Upper lobe of left lung (tissue), 6 donors: ENCODE measurements around the gene PTPRO. TPM values are rescaled to one million over a fixed set of nuclear protein-coding genes. Genes with fewer than 3 reads are reported as not detected.

Source experiments
- ATAC-seq, 2 donors: fragments of 200-7000 bp; cut with Tn5 transposase; one replicate each; pipeline ENCODE4 v1.9.1; 2022; ENCODE audit warnings: mild to moderate bottlenecking in 2 of 2, moderate library complexity in 2 of 2; ENCODE audit not compliant: low FRiP score in 2 of 2
- DNase-seq, 2 donors: peaks; one replicate each; pipeline ENCODE4 v3.0.0-alpha.2; 2019 to 2020
- H3K27ac ChIP-seq, 4 donors: fragments of 200-600 bp; sonication (generic); one replicate each; pipeline ENCODE4 v1.5.1; 2016 to 2019
- H3K27me3 ChIP-seq, 4 donors: fragments of 200-600 bp; sonication (generic); one replicate each; pipeline ENCODE4 v1.5.1; 2017 to 2019
- H3K36me3 ChIP-seq, 4 donors: fragments of 200-600 bp; sonication (generic); one replicate each; pipeline ENCODE4 v1.5.1; 2016 to 2019
- H3K4me1 ChIP-seq, 4 donors: fragments of 200-600 bp; sonication (generic); one replicate each; pipeline ENCODE4 v1.5.1; 2018 to 2019
- H3K4me3 ChIP-seq, 4 donors: fragments of 200-600 bp; sonication (generic); one replicate each; pipeline ENCODE4 v1.5.1; 2017 to 2019; ENCODE audit warnings: mild to moderate bottlenecking in 2 of 4, moderate library complexity in 1 of 4
- H3K9me3 ChIP-seq, 4 donors: fragments of 200-600 bp; sonication (generic); one replicate each; pipeline ENCODE4 v1.5.1; 2018 to 2019
- CTCF ChIP-seq, 6 experiments: fragments of 450-650 bp in 4 of 6; fragments of 200-600 bp in 2 of 6; sonication (generic) in 2 of 6; IDR thresholded peaks; one replicate each; pipeline ENCODE4 v1.5.1; 2016 to 2019; ENCODE audit warnings: antibody characterized with exemption in 6 of 6
- EP300 ChIP-seq, 4 donors: sonication (generic); formaldehyde crosslinking; IDR thresholded peaks; one replicate each; pipeline ENCODE4 v1.5.1; 2017; ENCODE audit warnings: antibody characterized with exemption in 4 of 4, control low read depth in 2 of 4
- POLR2A ChIP-seq, 4 donors: fragments of 450-650 bp; IDR thresholded peaks; one replicate each; pipeline ENCODE4 v1.5.1; 2016 to 2017; ENCODE audit warnings: antibody characterized with exemption in 4 of 4, mild to moderate bottlenecking in 2 of 4
- POLR2AphosphoS5 ChIP-seq, 2 donors: sonication (generic); formaldehyde crosslinking; IDR thresholded peaks; one replicate each; pipeline ENCODE4 v1.5.1; 2017; ENCODE audit warnings: antibody characterized with exemption in 2 of 2
- WGBS, 2 donors: methylation state at CpG; one replicate each; pipeline ENCODE4 v1.1.5; 2017 to 2018; 5-methylcytosine and 5-hydroxymethylcytosine counted together
- total RNA-seq, 6 donors: library from RNA; depleted of rRNA in 4 of 6; stranded (reverse); fragments of >200 nt in 4 of 6; gene quantifications; one replicate each; pipeline versions ENCODE4 v1.1.0 to v1.2.1, GENCODE V29; 2016 to 2021
- donor health status: DM: no; HTN: no; CAD: no; lungs with moderate emphysema.
- donor health status: DM: no; HTN: yes; CAD: no; lungs with severe emphysema.

PTPRO gene
- total RNA-seq, 6 donors from 2014 or later = 3.6 to 19.0 (median 8.4) TPM

GRCh38 chr12:15502211-15502610 is 179.9 kb downstream of the PTPRO start:
- no peak for ATAC-seq
- no peak overlapping the region for H3K4me3 ChIP-seq

GRCh38 chr12:15505616-15506015 is 183.3 kb downstream of the PTPRO start:
- DNase-seq = no peak
- Histone ChIP-seq H3K9me3 (no peaks in the 10 kb centered on the region), H3K4me3 (no peak overlapping the region), H3K4me1 (no peaks in the 10 kb centered on the region), H3K27ac (no peak overlapping the region), H3K27me3 (no peaks in the 10 kb centered on the region), H3K36me3 (no peaks in the 10 kb centered on the region)
- TF ChIP-seq EP300 (IDR thresholded peaks at IDR 0.05) = no peak
- TF ChIP-seq POLR2AphosphoS5 (IDR thresholded peaks at IDR 0.05) = no peak
- TF ChIP-seq CTCF (IDR thresholded peaks at IDR 0.05) = no peak
- TF ChIP-seq POLR2A (IDR thresholded peaks at IDR 0.05) = no peak
- WGBS, 2 donors = 83 to 92% methylated on average over 4 of the region's 4 CpGs
- ATAC-seq = no peak

More at GRCh38 chr12:15502211-15502610, 179.9 kb downstream of the PTPRO start:
- Histone ChIP-seq H3K36me3 (no peaks in the 10 kb centered on the region), H3K27ac (no peak overlapping the region), H3K27me3 (no peaks in the 10 kb centered on the region), H3K9me3 (no peaks in the 10 kb centered on the region), H3K4me1 (peaks cover 0 to 4% (median 0%) of the 10 kb centered on the region in 4 donors)
- no peak for DNase-seq
- 43 to 47% methylated on average over 2 of the region's 2 CpGs for WGBS, 2 donors
- TF ChIP-seq CTCF (IDR thresholded peaks at IDR 0.05) = no peak
- no peak for TF ChIP-seq POLR2AphosphoS5 (IDR thresholded peaks at IDR 0.05)
- no peak for TF ChIP-seq EP300 (IDR thresholded peaks at IDR 0.05)
- no peak for TF ChIP-seq POLR2A (IDR thresholded peaks at IDR 0.05)

- H3K36me3 ChIP-seq = no peaks in the 10 kb centered on the region
- no peak overlapping the region for H3K4me3 ChIP-seq
- H3K27me3 ChIP-seq = no peaks in the 10 kb centered on the region
- no peak overlapping the region for H3K27ac ChIP-seq
- ATAC-seq (no peak), DNase-seq (no peak)
- H3K9me3 ChIP-seq = no peaks in the 10 kb centered on the region
- no peaks in the 10 kb centered on the region for H3K4me1 ChIP-seq
- TF ChIP-seq POLR2AphosphoS5 (IDR thresholded peaks at IDR 0.05) (no peak), POLR2A (IDR thresholded peaks at IDR 0.05) (no peak), CTCF (IDR thresholded peaks at IDR 0.05) (no peak), EP300 (IDR thresholded peaks at IDR 0.05) (no peak)
- WGBS, 2 donors = 54 to 62% methylated on average over 4 of the region's 4 CpGs
Observed at GRCh38 chr12:15515010-15515409, 192.7 kb downstream of the PTPRO start.

- ATAC-seq (no peak), DNase-seq (no peak)
- Histone ChIP-seq H3K4me1 (no peaks in the 10 kb centered on the region), H3K27me3 (no peaks in the 10 kb centered on the region), H3K27ac (no peak overlapping the region), H3K36me3 (no peaks in the 10 kb centered on the region), H3K4me3 (no peak overlapping the region), H3K9me3 (no peaks in the 10 kb centered on the region)
- 62 to 66% methylated on average over 2 of the region's 2 CpGs for WGBS, 2 donors
- TF ChIP-seq POLR2A (IDR thresholded peaks at IDR 0.05) (no peak), CTCF (IDR thresholded peaks at IDR 0.05) (no peak), POLR2AphosphoS5 (IDR thresholded peaks at IDR 0.05) (no peak), EP300 (IDR thresholded peaks at IDR 0.05) (no peak)
Observed at GRCh38 chr12:15520083-15520482, 197.8 kb downstream of the PTPRO start.

GRCh38 chr12:15520844-15521243 is 198.5 kb downstream of the PTPRO start:
- no peaks in the 10 kb centered on the region for H3K4me1 ChIP-seq
- H3K27ac ChIP-seq = no peak overlapping the region
- ATAC-seq = no peak
- no peak for DNase-seq
- H3K36me3 ChIP-seq = no peaks in the 10 kb centered on the region
- 42 to 49% methylated on average over 6 of the region's 6 CpGs for WGBS, 2 donors
- H3K9me3 ChIP-seq = no peaks in the 10 kb centered on the region
- no peaks in the 10 kb centered on the region for H3K27me3 ChIP-seq
- H3K4me3 ChIP-seq = no peak overlapping the region
- TF ChIP-seq EP300 (IDR thresholded peaks at IDR 0.05) = no peak
- no peak for TF ChIP-seq POLR2A (IDR thresholded peaks at IDR 0.05)
- no peak for TF ChIP-seq CTCF (IDR thresholded peaks at IDR 0.05)
- no peak for TF ChIP-seq POLR2AphosphoS5 (IDR thresholded peaks at IDR 0.05)
